Cardiac fibroblast (primary cell): ENCODE results near the gene ZHX3.

ENCODE experiments used
- DNase-seq, 2 donors: peaks; one replicate each; pipeline versions ENCODE4 v3.0.0 to v3.0.0-alpha.2; 2010; ENCODE audit warnings: low read depth in 2 of 2
- H3K4me3 ChIP-seq, 2 donors: replicated peaks in 1 of 2; 1 replicate in 1 of 2; 2 replicates in 1 of 2; pipeline ENCODE4 v1.5.1; 2011; ENCODE audit warnings: low read depth in 2 of 2, low read length in 2 of 2, mild to moderate bottlenecking in 2 of 2, moderate library complexity in 1 of 2
- CTCF ChIP-seq: IDR thresholded peaks from one replicate; pipeline ENCODE4 v1.5.1; 2011; ENCODE audit warnings: low read depth, mild to moderate bottlenecking, low read length, inconsistent platforms

Gene ZHX3

GRCh38 chr20:41348430-41349172 lies 31.1 kb upstream of the ZHX3 start:
- H3K4me3 ChIP-seq, result no peak overlapping the region
- no peak for DNase-seq
- TF ChIP-seq CTCF, result no peak

GRCh38 chr20:41347523-41348429 lies 30.2 kb upstream of the ZHX3 start:
- peak in 1 of 2 donors; percentile 55 for DNase-seq
- no peak for TF ChIP-seq CTCF
- no peak overlapping the region for H3K4me3 ChIP-seq

- no peak overlapping the region for H3K4me3 ChIP-seq
- DNase-seq, result no peak
- no peak for TF ChIP-seq CTCF
These were observed 28.2 kb upstream of the ZHX3 start for GRCh38 chr20:41345729-41346067.

GRCh38 chr20:41344938-41345728 lies 27.6 kb upstream of the ZHX3 start:
- H3K4me3 ChIP-seq, result no peak overlapping the region
- no peak for TF ChIP-seq CTCF
- DNase-seq, result no peak

GRCh38 chr20:41344477-41344876 lies 26.9 kb upstream of the ZHX3 start:
- TF ChIP-seq CTCF, result no peak
- DNase-seq, result no peak
- H3K4me3 ChIP-seq, result no peak overlapping the region
